Upper lobe of left lung (tissue), 6 donors: ENCODE data around the gene TCP11L2. TPM values are rescaled to one million over a fixed set of nuclear protein-coding genes. Genes with fewer than 3 reads are reported as not detected.

Experiments
- ATAC-seq, 2 donors: fragments of 200-7000 bp; cut with Tn5 transposase; one replicate each; pipeline ENCODE4 v1.9.1; 2022; ENCODE audit warnings: mild to moderate bottlenecking in 2 of 2, moderate library complexity in 2 of 2; ENCODE audit not compliant: low FRiP score in 2 of 2
- DNase-seq, 2 donors: peaks; one replicate each; pipeline ENCODE4 v3.0.0-alpha.2; 2019 to 2020
- H3K27ac ChIP-seq, 4 donors: fragments of 200-600 bp; sonication (generic); one replicate each; pipeline ENCODE4 v1.5.1; 2016 to 2019
- H3K27me3 ChIP-seq, 4 donors: fragments of 200-600 bp; sonication (generic); one replicate each; pipeline ENCODE4 v1.5.1; 2017 to 2019
- H3K36me3 ChIP-seq, 4 donors: fragments of 200-600 bp; sonication (generic); one replicate each; pipeline ENCODE4 v1.5.1; 2016 to 2019
- H3K4me1 ChIP-seq, 4 donors: fragments of 200-600 bp; sonication (generic); one replicate each; pipeline ENCODE4 v1.5.1; 2018 to 2019
- H3K4me3 ChIP-seq, 4 donors: fragments of 200-600 bp; sonication (generic); one replicate each; pipeline ENCODE4 v1.5.1; 2017 to 2019; ENCODE audit warnings: mild to moderate bottlenecking in 2 of 4, moderate library complexity in 1 of 4
- H3K9me3 ChIP-seq, 4 donors: fragments of 200-600 bp; sonication (generic); one replicate each; pipeline ENCODE4 v1.5.1; 2018 to 2019
- CTCF ChIP-seq, 6 experiments: fragments of 450-650 bp in 4 of 6; fragments of 200-600 bp in 2 of 6; sonication (generic) in 2 of 6; IDR thresholded peaks; one replicate each; pipeline ENCODE4 v1.5.1; 2016 to 2019; ENCODE audit warnings: antibody characterized with exemption in 6 of 6
- EP300 ChIP-seq, 4 donors: sonication (generic); formaldehyde crosslinking; IDR thresholded peaks; one replicate each; pipeline ENCODE4 v1.5.1; 2017; ENCODE audit warnings: antibody characterized with exemption in 4 of 4, control low read depth in 2 of 4
- POLR2A ChIP-seq, 4 donors: fragments of 450-650 bp; IDR thresholded peaks; one replicate each; pipeline ENCODE4 v1.5.1; 2016 to 2017; ENCODE audit warnings: antibody characterized with exemption in 4 of 4, mild to moderate bottlenecking in 2 of 4
- POLR2AphosphoS5 ChIP-seq, 2 donors: sonication (generic); formaldehyde crosslinking; IDR thresholded peaks; one replicate each; pipeline ENCODE4 v1.5.1; 2017; ENCODE audit warnings: antibody characterized with exemption in 2 of 2
- WGBS, 2 donors: methylation state at CpG; one replicate each; pipeline ENCODE4 v1.1.5; 2017 to 2018; 5-methylcytosine and 5-hydroxymethylcytosine counted together
- total RNA-seq, 6 donors: library from RNA; depleted of rRNA in 4 of 6; stranded (reverse); fragments of >200 nt in 4 of 6; gene quantifications; one replicate each; pipeline versions ENCODE4 v1.1.0 to v1.2.1, GENCODE V29; 2016 to 2021
- donor health status: DM: no; HTN: no; CAD: no; lungs with moderate emphysema.
- donor health status: DM: no; HTN: yes; CAD: no; lungs with severe emphysema.

TCP11L2 gene
- total RNA-seq, 6 donors from 2014 or later = 43.2 to 77.5 (median 56.2) TPM

DNA sequence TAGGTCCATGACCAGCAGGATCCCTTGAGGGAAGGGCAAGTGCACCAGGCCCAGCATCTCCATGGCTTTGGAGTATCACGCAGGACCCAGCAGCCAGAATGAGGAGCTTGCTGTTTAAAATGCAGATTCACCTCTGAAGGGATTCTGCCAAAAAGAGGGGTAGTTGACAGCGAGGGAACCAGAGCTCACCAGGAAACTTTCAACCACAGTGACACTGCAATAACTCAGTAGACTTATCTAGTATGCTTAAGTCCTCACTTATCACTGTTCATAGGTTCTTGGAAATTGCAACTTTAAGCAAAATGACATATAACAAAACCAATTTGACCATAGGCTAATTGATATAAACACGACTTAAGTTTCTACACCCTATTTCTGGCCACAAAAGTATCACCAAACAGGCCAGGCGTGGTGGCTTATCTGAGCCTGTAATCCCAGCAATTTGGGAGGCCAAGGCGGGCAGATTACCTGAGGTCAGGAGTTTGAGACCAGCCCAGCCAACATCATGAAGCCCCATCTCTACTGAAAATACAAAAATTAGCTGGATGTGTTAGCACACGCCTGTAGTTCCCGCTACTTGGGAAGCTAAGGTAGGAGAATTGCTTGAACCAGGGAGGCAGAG lies 33.3 kb upstream of the TCP11L2 start:
- DNase-seq (no peak), ATAC-seq (no peak)
- TF ChIP-seq EP300 (IDR thresholded peaks at IDR 0.05) (no peak), POLR2AphosphoS5 (IDR thresholded peaks at IDR 0.05) (no peak), CTCF (IDR thresholded peaks at IDR 0.05) (no peak), POLR2A (IDR thresholded peaks at IDR 0.05) (no peak)
- 79 to 84% methylated on average over 7 of the region's 7 CpGs for WGBS, 2 donors
- H3K27me3 ChIP-seq = no peaks in the 10 kb centered on the region
- H3K4me3 ChIP-seq = no peak overlapping the region
- no peaks in the 10 kb centered on the region for H3K4me1 ChIP-seq
- H3K36me3 ChIP-seq = no peaks in the 10 kb centered on the region
- H3K27ac ChIP-seq = peak overlapping the region in 1 of 4 donors; percentile 3
- no peaks in the 10 kb centered on the region for H3K9me3 ChIP-seq

DNA sequence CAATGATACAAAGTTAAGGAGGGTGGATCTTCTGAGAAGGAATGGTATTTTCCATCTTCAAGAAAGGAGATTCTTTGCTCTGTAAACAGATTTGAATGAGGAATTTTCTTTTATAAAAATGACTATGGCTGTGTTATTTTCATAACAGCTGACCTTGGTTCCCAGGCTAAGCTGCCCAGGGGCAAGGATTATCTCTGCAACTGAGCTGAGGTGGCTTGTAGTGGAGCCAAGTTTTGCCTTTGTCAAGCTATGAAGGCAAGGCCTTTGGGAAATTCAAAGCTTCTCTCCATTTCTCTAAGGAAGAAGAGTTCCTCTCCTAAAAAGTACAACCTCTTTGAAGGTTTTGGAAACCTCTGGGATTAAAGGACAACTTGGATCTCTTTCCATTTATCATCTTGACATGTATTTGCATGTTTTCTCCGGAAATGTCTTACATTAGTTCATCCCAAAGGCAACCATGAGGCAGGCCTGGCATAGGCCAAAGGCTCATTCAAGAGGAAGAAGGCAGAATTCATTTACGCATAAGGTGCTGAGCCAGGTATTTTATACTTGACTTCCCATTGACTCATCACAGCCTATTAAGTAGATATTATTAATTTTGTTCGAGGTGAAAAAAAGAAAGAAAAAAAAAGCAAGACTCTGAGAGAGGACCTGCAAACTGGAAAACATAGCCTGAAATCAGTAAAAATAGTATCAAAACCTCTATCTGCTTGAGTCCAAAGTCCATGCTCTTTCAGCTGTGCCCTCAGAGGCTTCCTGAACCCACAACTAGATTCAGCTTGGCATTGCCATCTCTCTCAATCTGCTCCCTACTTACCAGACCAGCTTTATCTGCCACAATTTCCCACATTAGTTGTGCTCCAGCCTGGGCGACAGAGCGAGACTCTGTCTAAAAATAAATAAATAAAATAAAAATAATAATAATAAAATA lies 30.7 kb upstream of the TCP11L2 start:
- 80 to 91% methylated on average over 5 of the region's 5 CpGs for WGBS, 2 donors
- no peak for TF ChIP-seq EP300 (IDR thresholded peaks at IDR 0.05)
- no peak for TF ChIP-seq POLR2A (IDR thresholded peaks at IDR 0.05)
- TF ChIP-seq POLR2AphosphoS5 (IDR thresholded peaks at IDR 0.05) = no peak
- no peak for TF ChIP-seq CTCF (IDR thresholded peaks at IDR 0.05)
- H3K4me3 ChIP-seq = no peak overlapping the region
- H3K36me3 ChIP-seq = no peaks in the 10 kb centered on the region
- ATAC-seq = no peak
- no peak overlapping the region for H3K27ac ChIP-seq
- no peak for DNase-seq
- no peaks in the 10 kb centered on the region for H3K27me3 ChIP-seq
- no peaks in the 10 kb centered on the region for H3K9me3 ChIP-seq
- H3K4me1 ChIP-seq = peaks cover 0 to 6% (median 0%) of the 10 kb centered on the region in 4 donors

GRCh38 chr12:106273491-106273890 lies 29.0 kb upstream of the TCP11L2 start:
- DNase-seq (no peak), ATAC-seq (no peak)
- Histone ChIP-seq H3K27me3 (no peaks in the 10 kb centered on the region), H3K27ac (peak overlapping the region in 1 of 4 donors; percentile 24), H3K4me1 (peaks cover 0 to 6% (median 0%) of the 10 kb centered on the region in 4 donors), H3K9me3 (no peaks in the 10 kb centered on the region), H3K36me3 (no peaks in the 10 kb centered on the region), H3K4me3 (no peak overlapping the region)
- TF ChIP-seq POLR2AphosphoS5 (IDR thresholded peaks at IDR 0.05) (no peak), CTCF (IDR thresholded peaks at IDR 0.05) (no peak), EP300 (IDR thresholded peaks at IDR 0.05) (no peak), POLR2A (IDR thresholded peaks at IDR 0.05) (no peak)
- WGBS, 2 donors = 83 to 89% methylated on average over 6 of the region's 6 CpGs

- TF ChIP-seq POLR2A (IDR thresholded peaks at IDR 0.05) = no peak
- TF ChIP-seq POLR2AphosphoS5 (IDR thresholded peaks at IDR 0.05) = no peak
- TF ChIP-seq CTCF (IDR thresholded peaks at IDR 0.05) = no peak
- TF ChIP-seq EP300 (IDR thresholded peaks at IDR 0.05) = no peak
- no peak overlapping the region for H3K4me3 ChIP-seq
- peaks cover 0 to 6% (median 0%) of the 10 kb centered on the region in 4 donors for H3K4me1 ChIP-seq
- H3K27me3 ChIP-seq = no peaks in the 10 kb centered on the region
- WGBS, 2 donors = 90 to 91% methylated on average over 6 of the region's 6 CpGs
- H3K9me3 ChIP-seq = no peaks in the 10 kb centered on the region
- H3K36me3 ChIP-seq = no peaks in the 10 kb centered on the region
- H3K27ac ChIP-seq = peak overlapping the region in 2 of 4 donors; percentile 24 to 54
- ATAC-seq (no peak), DNase-seq (no peak)
These were observed 28.5 kb upstream of the TCP11L2 start for GRCh38 chr12:106274012-106274411.
